HCT116 (cell line): ENCODE results near the gene NDUFS2.

Experiments used
- CTCF ChIP-seq, 3 experiments: fragments of 200-600 bp in 1 of 3; sonication (generic) in 1 of 3; IDR thresholded peaks in 2 of 3; conservative IDR thresholded peaks in 1 of 3; 2 replicates each; pipeline ENCODE4 v1.5.1; 2012 to 2017; ENCODE audit warnings: low read depth in 2 of 3, low read length in 2 of 3, antibody characterized with exemption in 1 of 3, borderline replicate concordance in 1 of 3, control low read depth in 1 of 3, mild to moderate bottlenecking in 1 of 3, mixed read lengths in 1 of 3, mixed run types in 1 of 3, moderate library complexity in 1 of 3; ENCODE audit not compliant: insufficient read depth in 1 of 3
- EZH2phosphoT487 ChIP-seq: fragments of 200-600 bp; IDR thresholded peaks from 2 replicates; pipeline ENCODE4 v1.6.1; 2018; ENCODE audit warnings: antibody characterized with exemption, borderline replicate concordance
- POLR2AphosphoS5 ChIP-seq: IDR thresholded peaks from 2 replicates; pipeline ENCODE4 v1.6.1; 2011; ENCODE audit warnings: mild to moderate bottlenecking, low read depth, low read length, moderate library complexity
- RAD21 ChIP-seq: IDR thresholded peaks from 2 replicates; pipeline ENCODE4 v1.6.1; 2012; ENCODE audit warnings: low read depth, mild to moderate bottlenecking
- SRF ChIP-seq: IDR thresholded peaks from 2 replicates; pipeline ENCODE4 v1.6.1; 2012; ENCODE audit warnings: low read depth
- YY1 ChIP-seq: IDR thresholded peaks from 2 replicates; pipeline ENCODE4 v1.6.1; 2011; ENCODE audit warnings: low read length, low read depth, moderate library complexity, mild to moderate bottlenecking; ENCODE audit not compliant: insufficient replicate concordance; ENCODE audit errors: extremely low read depth

GRCh38 chr1:161177112-161177935 lies 24.8 kb upstream of the NDUFS2 start, which contains the start of gene B4GALT3:
- 0 out of 6 replicates have a peak, but pooled peaks of 1 of the 3 experiments have one; percentile 6 for TF ChIP-seq CTCF (IDR thresholded peaks at IDR 0.05 in 2 of 3, conservative IDR thresholded peaks at IDR 0.05 in 1 of 3; ENCODE audit: borderline replicate concordance in 1 of 3, insufficient read depth in 1 of 3, low read depth in 2 of 3, low read length in 2 of 3)
- no peak for TF ChIP-seq EZH2phosphoT487
- peak; percentile 99 for TF ChIP-seq YY1
- TF ChIP-seq SRF = no peak
- 0 out of 2 replicates have a peak, but pooled peaks have one; percentile 5 for TF ChIP-seq RAD21
- TF ChIP-seq POLR2AphosphoS5 = peak; percentile 98
